C1 segment of cervical spinal cord (tissue), 14 donors: ENCODE data around the gene CDKN1B.
"Not testable (repeated sequence)": the region's sequence is repeated elsewhere in the genome, so short reads cannot be mapped to it uniquely, and the experiment has no call there.

Source experiments
- DNase-seq, 14 donors: peaks; one replicate each; lab custom pipeline; 2025; lab: John Stamatoyannopoulos, UW

Gene CDKN1B

GRCh38 chr12:12723681-12724420 lies 6.7 kb downstream of the CDKN1B start:
- DNase-seq, result peak in 6 of 14 donors; percentile 20 to 68 (median 46)

DNA sequence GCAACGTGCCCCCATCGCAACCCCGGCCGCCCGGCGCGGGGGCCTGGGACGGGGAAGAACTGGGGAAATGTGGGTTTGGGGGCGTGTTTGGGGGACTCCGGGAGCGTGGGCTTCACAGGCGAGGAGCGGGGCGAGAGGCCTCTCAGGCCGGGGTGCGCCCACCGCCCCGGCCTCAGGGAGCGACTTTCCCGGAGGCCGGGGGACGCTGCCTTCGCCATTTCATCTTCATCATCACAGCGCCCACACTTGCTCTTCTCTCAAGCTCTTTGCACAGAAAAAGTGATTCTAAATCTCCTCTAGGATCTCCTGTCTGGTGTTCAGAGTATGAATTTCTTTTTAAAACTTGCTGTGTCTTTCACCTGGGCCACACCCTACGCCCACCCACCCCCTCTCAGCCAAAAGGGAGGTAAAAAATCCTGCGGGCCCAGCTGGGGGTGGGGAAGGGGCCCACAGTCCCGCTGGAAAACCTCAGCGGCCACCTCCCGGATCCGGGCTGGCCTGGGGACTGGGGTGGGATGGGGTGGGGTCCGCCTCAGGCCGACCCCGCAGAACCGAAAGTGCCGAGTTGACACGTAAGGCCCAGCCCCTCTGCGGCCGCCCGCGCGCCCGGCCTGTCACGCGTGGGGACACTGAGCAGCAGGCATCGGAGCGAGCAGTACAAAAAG lies 7.4 kb downstream of the CDKN1B start:
- DNase-seq, result peak in 3 of 14 donors; percentile 64 to 77 (median 68)

DNA sequence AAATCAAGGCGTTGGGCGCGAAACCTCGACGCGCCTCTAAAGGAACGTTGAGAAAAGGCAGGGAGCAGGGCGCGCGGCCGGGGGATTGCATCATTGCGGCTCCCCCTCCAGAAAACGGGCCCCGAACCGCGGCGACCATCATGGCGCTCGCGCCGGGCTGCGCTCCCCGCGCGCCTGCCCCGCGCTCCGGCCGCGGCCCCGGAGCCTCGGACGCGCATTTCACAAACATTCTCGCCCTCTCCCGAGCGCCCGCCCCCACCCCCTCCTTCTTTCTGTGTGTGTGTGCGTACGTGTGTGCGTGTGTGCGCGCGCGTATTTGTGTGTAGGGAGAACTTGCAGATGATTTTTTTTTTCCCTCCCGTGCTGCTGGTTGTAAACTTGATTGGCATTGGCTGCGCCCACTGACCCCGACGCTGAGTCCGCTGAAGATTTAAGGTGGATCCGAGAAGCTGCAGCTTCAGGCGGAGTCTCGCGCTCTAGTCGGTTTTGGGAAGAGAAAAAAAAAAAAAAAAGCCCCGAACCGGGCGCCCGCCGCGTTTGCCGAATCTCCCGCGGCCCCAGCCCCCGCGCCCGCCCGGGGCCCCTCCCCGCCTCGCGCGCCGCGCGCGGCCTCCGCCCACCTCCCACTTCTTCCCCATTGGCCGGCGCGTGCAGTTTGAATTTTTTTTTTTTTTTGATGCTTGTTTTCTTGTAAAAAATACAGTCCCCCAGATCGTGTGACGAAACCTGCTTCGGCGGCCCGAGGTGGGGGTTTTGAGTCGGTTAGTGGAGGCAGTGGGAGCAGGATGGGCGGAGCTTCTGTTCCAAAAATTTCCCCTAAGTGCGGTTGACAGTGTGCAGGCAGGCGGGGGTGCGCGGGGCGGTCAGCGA lies 8.2 kb downstream of the CDKN1B start:
- DNase-seq, result peak; percentile 57 to 98 (median 90)

DNA sequence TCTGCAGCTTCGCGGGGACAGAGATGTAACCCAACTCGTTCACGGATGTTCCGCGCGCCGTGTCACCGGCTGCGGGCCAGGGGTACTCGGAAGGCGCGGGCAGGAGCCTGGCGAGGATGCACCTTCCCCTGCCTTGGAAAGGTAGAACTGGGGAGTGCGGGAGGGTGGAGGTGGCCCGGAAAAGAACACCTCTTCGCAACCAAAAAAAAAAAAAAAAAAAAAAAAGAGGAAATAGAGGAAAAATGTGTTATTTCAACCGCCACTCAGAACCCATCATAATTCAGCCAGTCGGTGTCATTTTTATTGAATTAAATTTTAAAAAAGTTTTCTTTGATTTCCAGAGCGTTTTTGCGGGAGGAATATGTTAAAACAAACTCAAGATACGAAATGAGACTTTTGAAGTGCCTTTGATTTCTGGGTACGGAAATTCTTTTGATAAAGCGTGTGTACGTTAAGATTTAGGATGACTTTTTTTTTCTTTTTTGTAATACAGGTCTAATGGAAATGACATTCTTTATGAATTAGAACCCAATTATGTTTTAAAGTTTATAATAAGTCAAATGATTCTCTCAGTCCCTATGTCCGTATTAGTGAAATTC lies 8.9 kb downstream of the CDKN1B start:
- no peak for DNase-seq

DNA sequence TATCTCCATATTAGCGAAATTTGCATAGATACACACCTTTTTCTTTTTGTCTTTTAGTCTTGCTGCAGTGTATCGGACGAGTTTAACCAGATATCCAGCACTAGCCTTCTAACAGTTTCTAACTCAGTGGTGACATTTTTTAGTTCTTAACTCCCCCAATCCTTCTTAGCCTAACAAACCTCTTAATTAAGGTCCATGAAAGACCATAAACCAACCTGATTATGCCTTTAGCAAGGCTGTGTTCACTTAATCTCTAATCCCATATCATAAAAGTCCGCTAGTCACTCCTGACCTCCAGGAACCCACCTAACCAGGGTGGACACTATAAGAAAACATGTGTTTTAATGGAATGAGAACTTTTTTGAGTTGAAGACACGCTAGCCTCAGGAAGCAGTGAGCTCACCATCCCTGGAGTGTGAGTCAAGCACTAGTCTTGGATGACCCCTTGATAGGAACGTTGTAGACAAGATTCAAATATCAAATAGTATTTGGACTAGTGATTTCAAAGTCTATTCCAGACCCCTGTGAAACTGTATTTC lies 9.5 kb downstream of the CDKN1B start:
- no peak for DNase-seq

GRCh38 chr12:12731178-12731577 lies 14.0 kb downstream of the CDKN1B start:
- no peak for DNase-seq

- no peak for DNase-seq
These were observed 14.6 kb downstream of the CDKN1B start for GRCh38 chr12:12731785-12732184.

DNA sequence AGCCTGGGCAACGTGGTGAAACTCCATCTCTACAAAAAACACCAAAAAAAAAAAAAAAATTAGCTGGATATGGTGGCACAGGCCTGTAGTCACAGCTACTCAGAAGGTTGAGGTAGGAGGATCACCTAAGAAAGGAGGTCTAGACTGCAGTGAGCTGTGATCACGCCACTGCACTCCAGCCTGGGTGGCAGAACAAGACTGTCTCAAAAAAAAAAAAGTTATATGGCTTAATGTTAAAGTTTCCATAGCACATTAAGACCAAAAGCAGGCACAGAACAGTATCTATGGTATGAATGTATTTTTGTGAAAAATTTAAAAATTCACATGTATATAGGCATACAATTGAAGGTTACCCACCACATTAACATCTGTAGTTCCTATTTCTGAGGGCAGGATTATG lies 15.9 kb downstream of the CDKN1B start:
- DNase-seq, result no peak

- no peak for DNase-seq
These were observed 16.9 kb downstream of the CDKN1B start for GRCh38 chr12:12734054-12734453.

DNA sequence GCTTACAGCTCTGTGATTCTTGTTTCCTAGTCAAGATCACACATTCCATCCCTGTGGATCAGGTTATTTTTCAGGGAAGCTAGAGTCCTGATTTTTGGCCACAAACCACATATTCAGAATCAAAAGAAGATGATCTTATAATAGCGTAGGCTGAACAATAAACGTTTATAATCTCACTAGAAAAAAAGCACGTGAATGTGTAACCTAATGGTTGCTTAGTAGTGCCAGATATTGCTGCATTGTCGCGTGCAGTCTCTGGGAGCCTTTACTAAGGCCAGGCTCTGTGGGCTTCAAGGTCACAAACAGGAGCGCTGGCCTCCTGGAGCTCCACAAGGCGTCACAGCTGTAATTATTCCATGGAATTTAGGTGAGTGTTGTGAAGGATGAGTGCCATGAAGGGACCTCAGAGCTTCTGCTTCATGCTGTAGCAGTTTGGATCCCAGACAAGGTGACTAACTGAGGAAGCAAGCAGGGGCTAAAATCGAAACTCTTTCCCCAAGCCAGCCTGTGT lies 17.4 kb downstream of the CDKN1B start:
- DNase-seq, result no peak

- no peak for DNase-seq
These were observed 18.1 kb downstream of the CDKN1B start for GRCh38 chr12:12735301-12735700.

DNA sequence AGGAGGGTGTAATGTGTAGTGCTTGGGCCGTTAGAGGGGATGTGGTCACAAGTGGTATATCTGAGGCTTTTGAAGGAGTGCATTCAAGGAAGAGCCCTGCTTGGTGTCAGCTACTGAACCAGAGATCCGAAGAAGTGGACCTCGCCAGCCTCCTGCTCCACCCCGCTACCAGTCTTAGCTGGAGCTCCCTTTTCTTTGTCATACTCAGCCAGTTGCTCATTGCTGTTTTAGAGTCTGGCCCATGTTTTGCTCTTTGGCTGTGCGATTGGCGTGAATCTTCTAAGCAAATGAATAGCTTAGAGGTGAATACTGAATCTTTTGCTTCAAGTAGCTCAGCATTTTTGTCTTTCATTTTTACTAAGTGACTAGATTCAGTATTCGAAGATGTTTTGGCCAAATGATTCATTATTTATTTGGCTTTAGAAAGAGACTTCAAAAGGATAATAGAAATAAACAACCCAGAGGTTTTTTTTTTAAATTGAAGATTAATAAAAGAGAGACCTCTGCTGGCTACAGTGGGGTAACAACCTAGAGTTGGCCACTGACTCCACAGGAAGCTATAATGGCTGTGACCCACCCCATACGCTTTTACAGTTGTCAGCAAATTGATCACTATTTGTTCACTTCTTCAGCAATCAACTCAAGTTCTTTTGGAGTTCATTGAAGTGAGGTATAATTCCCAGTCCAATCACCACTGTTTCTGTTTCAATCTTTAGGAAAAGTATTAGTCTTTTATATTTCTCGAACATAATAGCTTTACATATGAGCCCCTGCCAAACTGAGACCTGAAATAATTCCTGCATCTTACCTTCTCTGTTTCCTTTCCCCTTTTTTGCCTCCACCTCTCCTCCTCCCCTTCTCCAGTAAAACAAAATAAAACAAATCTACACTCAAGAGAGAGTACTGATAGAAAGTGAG lies 19.9 kb downstream of the CDKN1B start:
- DNase-seq, result peak in 6 of 14 donors; percentile 4 to 32 (median 12)

DNA sequence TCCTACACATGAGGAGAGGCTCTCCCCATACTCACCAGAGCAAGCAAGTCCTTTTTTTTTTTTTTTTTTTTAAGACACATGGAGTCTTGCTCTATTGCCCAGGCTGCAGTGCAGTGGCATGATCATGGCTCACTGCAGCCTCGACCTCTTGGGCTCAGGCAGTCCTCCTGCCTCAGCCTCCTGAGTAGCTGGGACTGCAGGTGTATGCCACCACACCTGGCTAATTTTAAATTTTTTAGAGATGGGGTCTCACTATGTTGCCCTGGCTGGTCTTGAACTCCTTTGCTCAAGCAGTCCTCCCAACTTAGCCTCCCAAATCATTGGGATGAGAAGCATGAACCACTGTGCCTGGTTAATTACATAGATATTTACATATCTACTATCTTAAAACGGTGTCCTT lies 21.0 kb downstream of the CDKN1B start:
- DNase-seq, result not testable (repeated sequence)

DNA sequence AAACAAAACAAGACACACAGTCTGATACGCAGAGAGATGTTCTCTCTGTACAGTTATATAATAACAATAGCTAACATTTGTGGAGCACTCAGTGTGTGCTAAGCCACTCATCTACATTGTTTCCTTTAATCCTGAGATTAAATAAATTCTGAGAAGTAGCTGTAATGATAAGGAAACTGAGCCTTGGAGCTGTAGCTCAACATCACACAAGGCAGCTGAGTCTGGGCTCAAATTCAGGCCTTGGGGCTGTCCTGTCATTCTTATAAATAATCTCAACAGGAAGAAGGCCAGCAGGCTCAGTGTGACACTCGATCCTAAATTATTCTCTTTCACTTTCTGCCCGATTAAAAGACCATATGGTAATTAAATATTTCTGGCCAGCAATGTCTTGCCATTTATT lies 24.5 kb downstream of the CDKN1B start:
- DNase-seq, result peak in 1 of 14 donors; percentile 12

GRCh38 chr12:12744546-12745305 lies 27.6 kb downstream of the CDKN1B start:
- DNase-seq, result no peak

DNA sequence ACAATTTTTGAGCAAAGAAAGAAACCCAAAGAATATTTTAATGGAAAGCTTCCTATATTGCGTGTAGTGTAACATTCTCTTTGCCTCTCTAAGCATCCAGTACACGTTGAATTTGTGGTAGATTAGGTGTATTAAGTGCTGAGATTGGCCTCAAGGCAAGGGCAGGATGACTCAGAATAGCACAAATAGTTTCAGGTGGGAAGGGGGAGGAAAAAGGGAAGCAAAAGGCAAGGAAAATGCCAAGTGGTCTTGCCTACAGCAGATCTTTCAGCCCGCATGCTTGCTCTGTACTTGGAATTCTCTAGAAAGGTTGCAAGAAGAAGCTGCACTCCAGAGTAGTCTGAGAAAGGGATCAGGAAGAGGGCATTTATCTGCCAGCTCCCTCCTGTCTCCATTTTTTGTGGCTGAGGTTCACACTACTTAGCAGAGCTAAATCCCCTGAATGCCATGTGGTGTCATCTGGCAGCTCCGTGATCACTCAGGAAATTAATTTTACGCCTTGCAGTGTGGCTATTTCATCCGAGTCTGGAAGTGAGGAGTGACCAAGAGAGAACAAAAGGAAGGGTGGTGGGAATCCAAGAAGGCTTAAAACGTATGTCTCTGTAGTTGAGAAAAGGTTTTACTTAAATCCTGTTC lies 28.5 kb downstream of the CDKN1B start:
- DNase-seq, result peak in 1 of 14 donors; percentile 47

- DNase-seq, result no peak
These were observed 30.1 kb downstream of the CDKN1B start for GRCh38 chr12:12747278-12747677.

GRCh38 chr12:12748044-12748443 lies 30.9 kb downstream of the CDKN1B start:
- no peak for DNase-seq

DNA sequence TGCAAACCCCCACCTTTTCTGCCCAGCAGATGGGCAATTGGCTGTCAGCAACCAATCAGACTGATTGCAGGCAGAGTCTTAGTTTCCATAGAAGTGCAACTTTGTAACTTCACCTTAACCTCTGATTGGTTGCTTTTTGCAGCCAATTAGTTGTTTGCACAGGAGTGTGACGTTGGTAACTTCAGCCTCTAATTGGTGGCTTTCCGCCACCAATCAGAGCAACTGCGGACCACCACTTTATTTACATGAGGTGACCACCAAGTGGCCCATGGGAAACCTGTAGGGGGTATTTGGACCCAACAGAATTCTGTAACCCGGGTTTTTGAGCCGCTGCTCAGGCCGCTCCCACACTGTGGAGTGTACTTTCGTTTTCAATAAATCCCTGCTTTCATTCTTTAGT lies 32.3 kb downstream of the CDKN1B start:
- peak in 2 of 14 donors; percentile 5 to 24 for DNase-seq
